SJCRH30 (cell line): ENCODE measurements around the gene SIGLEC12. TPM values are rescaled to one million over a fixed set of nuclear protein-coding genes. Genes with fewer than 3 reads are reported as not detected.
A peak's percentile ranks its signal among the peaks of the same experiment; 100 is the strongest.
"Not testable (repeated sequence)": the region's sequence is repeated elsewhere in the genome, so short reads cannot be mapped to it uniquely, and the experiment has no call there.

Experiments used
- DNase-seq, 2 experiments: peaks; one replicate each; pipeline ENCODE4 v3.0.0-alpha.2; 2015 to 2020
- H3K27ac ChIP-seq: fragments of 250-450 bp; sonication (Bioruptor Pico); 2 replicates; pipeline ENCODE4 v1.5.1; 2020; ENCODE audit warnings: mild to moderate bottlenecking, moderate library complexity
- H3K27me3 ChIP-seq: fragments of 250-450 bp; sonication (Bioruptor Pico); 2 replicates; pipeline ENCODE4 v1.5.1; 2020; ENCODE audit warnings: mild to moderate bottlenecking, moderate library complexity
- H3K36me3 ChIP-seq: fragments of 250-450 bp; sonication (Bioruptor Pico); 2 replicates; pipeline ENCODE4 v1.5.1; 2020; ENCODE audit warnings: mild to moderate bottlenecking, moderate library complexity
- H3K4me1 ChIP-seq: fragments of 250-450 bp; sonication (Bioruptor Pico); 2 replicates; pipeline ENCODE4 v1.5.1; 2020; ENCODE audit warnings: mild to moderate bottlenecking, moderate library complexity
- H3K4me3 ChIP-seq: fragments of 250-450 bp; sonication (Bioruptor Pico); 2 replicates; pipeline ENCODE4 v1.5.1; 2020; ENCODE audit warnings: mild to moderate bottlenecking, moderate library complexity
- H3K9me3 ChIP-seq: fragments of 250-450 bp; sonication (Bioruptor Pico); replicated peaks from 2 replicates; pipeline ENCODE4 v1.5.1; 2020; ENCODE audit warnings: mild to moderate bottlenecking, moderate library complexity
- total RNA-seq: library from RNA; depleted of rRNA; stranded (reverse); fragments of >200 nt; shearing (Covaris generic); gene quantifications from 2 replicates; pipeline ENCODE4 v1.2.3, GENCODE V29; 2014

The SIGLEC12 gene
- total RNA-seq, 1 experiment from 2014 or later: not detected

- Histone ChIP-seq H3K27me3 (no peaks in the 10 kb centered on the region), H3K36me3 (no peaks in the 10 kb centered on the region), H3K4me1 (no peaks in the 10 kb centered on the region), H3K4me3 (no peak overlapping the region), H3K9me3 (no peaks in the 10 kb centered on the region), H3K27ac (no peak overlapping the region)
- no peak for DNase-seq
Observed at GRCh38 chr19:51462681-51463080, 38.9 kb downstream of the SIGLEC12 start.

GRCh38 chr19:51462276-51462675 is 39.3 kb downstream of the SIGLEC12 start:
- Histone ChIP-seq H3K4me1 (no peaks in the 10 kb centered on the region), H3K36me3 (no peaks in the 10 kb centered on the region), H3K9me3 (no peaks in the 10 kb centered on the region), H3K27me3 (no peaks in the 10 kb centered on the region), H3K27ac (no peak overlapping the region), H3K4me3 (no peak overlapping the region)
- no peak for DNase-seq

DNA sequence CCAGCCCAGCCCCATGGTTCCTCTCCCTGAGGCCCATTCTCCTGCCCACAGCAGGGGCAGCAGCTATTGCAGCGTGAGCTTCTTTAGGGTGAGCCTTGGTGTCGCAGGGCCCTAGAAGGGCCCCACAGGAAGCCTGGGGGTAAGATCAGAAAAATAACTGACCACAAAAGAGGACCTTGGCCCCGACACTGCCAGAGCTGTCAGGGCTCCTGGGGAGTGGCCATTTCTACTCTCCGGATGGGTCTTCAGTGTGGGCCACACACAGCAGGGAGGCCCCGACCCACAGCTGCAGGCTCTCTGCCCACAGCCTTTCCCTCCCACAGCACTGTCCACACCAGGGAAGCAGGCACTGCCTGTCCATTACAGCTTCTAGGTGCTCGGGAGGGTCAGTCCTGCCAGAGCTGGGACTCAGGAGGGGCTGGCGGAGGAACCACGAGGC is 39.9 kb downstream of the SIGLEC12 start:
- no peak overlapping the region for H3K4me3 ChIP-seq
- H3K27me3 ChIP-seq: no peaks in the 10 kb centered on the region
- H3K4me1 ChIP-seq: no peaks in the 10 kb centered on the region
- no peaks in the 10 kb centered on the region for H3K36me3 ChIP-seq
- H3K27ac ChIP-seq: no peak overlapping the region
- DNase-seq: no peak
- H3K9me3 ChIP-seq: no peaks in the 10 kb centered on the region

GRCh38 chr19:51460164-51460992 is 41.2 kb downstream of the SIGLEC12 start:
- H3K9me3 ChIP-seq: no peaks in the 10 kb centered on the region

DNA sequence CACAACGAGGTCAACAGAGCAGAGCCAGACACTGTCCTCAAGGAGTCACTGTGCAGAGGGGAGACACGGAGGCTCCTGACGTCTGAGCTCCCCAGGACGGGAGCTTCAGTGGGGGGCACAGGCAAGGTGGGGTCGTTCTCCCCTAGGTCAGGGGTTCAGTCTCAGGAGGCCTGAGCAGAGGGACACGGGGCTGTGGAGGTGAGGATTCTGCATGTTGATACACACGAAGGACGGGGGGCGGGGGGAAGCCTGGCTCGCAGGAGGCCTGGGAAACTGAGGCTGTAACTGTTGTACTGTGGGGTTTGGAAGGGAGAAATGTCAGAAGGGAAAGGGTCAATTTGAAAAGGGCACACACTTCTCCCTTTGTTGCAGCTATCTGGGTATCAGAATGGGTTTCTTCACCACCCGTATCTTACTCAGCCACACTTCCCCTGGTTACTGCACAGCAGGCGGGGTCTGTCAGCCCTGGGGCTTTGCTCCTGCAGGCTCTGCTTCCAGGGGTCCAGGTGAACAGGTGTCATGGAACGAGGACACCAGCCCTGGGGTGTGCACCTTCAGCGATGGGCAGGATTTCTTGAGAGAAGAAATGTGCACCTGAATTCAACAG is 42.6 kb downstream of the SIGLEC12 start:
- no peak for DNase-seq
- Histone ChIP-seq H3K36me3 (no peaks in the 10 kb centered on the region), H3K27ac (no peak overlapping the region), H3K27me3 (no peaks in the 10 kb centered on the region), H3K9me3 (no peaks in the 10 kb centered on the region), H3K4me3 (no peak overlapping the region), H3K4me1 (no peaks in the 10 kb centered on the region)

More at GRCh38 chr19:51460164-51460992, 41.2 kb downstream of the SIGLEC12 start:
- H3K27me3 ChIP-seq: no peaks in the 10 kb centered on the region
- H3K36me3 ChIP-seq: no peaks in the 10 kb centered on the region
- peak; percentile 37 to 50 for DNase-seq
- no peak overlapping the region for H3K27ac ChIP-seq
- H3K4me3 ChIP-seq: peak overlapping the region; percentile 48
- H3K4me1 ChIP-seq: no peaks in the 10 kb centered on the region

GRCh38 chr19:51458051-51458645 is 43.5 kb downstream of the SIGLEC12 start, which contains the start of gene SIGLEC8:
Gene SIGLEC8, minus strand, starts transcription at chr19:51458454. Its CDS starts 67 bp downstream, at chr19:51458387.
- no peak for DNase-seq
- no peaks in the 10 kb centered on the region for H3K36me3 ChIP-seq

DNA sequence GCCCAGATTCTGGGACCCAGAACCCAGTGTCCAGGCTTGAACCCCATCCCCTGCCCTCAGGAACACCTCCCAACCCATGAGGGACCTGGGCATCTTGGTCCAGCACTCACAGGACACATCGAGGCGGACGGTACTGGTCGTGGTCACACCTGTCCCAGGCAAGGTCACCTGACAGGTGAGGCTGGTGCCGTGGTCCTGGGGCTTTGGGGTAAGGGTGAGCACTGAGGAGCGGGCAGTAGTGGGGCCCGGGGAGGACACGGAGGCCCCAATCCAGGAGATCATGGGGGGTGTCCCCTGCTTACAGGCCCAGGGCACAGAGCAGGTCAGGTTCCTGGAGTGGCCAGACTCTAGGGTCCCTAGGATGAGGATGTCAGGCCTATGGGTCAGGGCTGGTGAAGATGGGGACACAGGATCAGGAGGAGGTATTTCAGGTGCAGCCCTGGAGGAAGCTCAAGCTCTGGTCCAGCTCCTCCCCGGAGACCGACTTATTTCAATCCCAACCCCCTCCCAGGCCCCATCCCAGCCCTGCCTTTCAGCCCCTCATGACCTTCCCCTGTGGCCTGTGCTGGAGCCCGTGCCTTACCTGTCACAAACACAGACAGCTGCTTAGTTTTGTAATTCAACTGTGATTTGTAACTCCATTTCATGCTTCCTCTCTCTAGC is 44.1 kb downstream of the SIGLEC12 start:
- Histone ChIP-seq H3K4me3 (no peak overlapping the region), H3K9me3 (no peaks in the 10 kb centered on the region), H3K4me1 (no peaks in the 10 kb centered on the region), H3K27me3 (no peaks in the 10 kb centered on the region), H3K36me3 (no peaks in the 10 kb centered on the region), H3K27ac (no peak overlapping the region)
- DNase-seq: no peak

More at GRCh38 chr19:51458051-51458645, 43.5 kb downstream of the SIGLEC12 start, which contains the start of gene SIGLEC8:
- H3K4me1 ChIP-seq: no peaks in the 10 kb centered on the region
- H3K4me3 ChIP-seq: no peak within 1 kb of the TSS
- no peaks in the 10 kb centered on the region for H3K9me3 ChIP-seq
- no peak within 1 kb of the TSS for H3K27ac ChIP-seq
- H3K27me3 ChIP-seq: no peaks in the 10 kb centered on the region

- Histone ChIP-seq H3K9me3 (no peaks in the 10 kb centered on the region), H3K4me3 (no peak overlapping the region), H3K4me1 (no peaks in the 10 kb centered on the region), H3K36me3 (no peaks in the 10 kb centered on the region), H3K27ac (no peak overlapping the region), H3K27me3 (no peaks in the 10 kb centered on the region)
- no peak for DNase-seq
Observed at GRCh38 chr19:51456541-51457290, 44.9 kb downstream of the SIGLEC12 start.

DNA sequence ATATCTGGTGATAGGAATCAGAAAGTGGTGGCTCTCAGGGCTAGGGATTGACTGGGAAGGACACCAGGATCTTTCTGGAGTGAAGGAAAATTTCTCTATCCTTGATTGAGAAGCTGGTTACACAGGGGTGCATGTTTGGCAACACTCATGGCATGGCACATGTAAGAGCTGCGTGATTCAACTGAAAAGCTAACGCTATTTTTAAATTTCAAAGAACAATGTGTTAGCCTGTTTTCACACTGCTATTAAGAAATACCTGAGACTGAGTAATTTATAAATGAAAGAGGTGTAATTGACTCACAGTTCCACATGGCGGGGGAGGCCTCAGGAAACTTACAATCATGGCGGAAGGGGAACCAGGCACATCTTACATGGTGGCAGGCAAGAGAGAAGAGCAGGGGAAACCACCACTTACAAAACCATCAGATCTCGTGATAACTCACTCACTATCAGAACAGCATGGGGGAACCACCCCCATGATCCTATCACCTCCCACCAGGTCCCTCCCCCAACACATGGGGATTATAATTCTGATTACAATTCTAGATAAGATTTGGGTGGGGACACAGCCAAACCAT is 50.8 kb downstream of the SIGLEC12 start:
- H3K36me3 ChIP-seq: no peaks in the 10 kb centered on the region
- DNase-seq: no peak

GRCh38 chr19:51448411-51449016 is 53.1 kb downstream of the SIGLEC12 start:
- no peaks in the 10 kb centered on the region for H3K9me3 ChIP-seq
- no peak overlapping the region for H3K4me3 ChIP-seq
- H3K36me3 ChIP-seq: no peaks in the 10 kb centered on the region
- H3K27ac ChIP-seq: no peak overlapping the region
- no peaks in the 10 kb centered on the region for H3K27me3 ChIP-seq
- no peaks in the 10 kb centered on the region for H3K4me1 ChIP-seq
- DNase-seq: no peak

More for the DNA sequence above, 50.8 kb downstream of the SIGLEC12 start:
- Histone ChIP-seq H3K27ac (no peak overlapping the region), H3K27me3 (no peaks in the 10 kb centered on the region), H3K4me3 (no peak overlapping the region), H3K4me1 (no peaks in the 10 kb centered on the region), H3K9me3 (no peaks in the 10 kb centered on the region)

DNA sequence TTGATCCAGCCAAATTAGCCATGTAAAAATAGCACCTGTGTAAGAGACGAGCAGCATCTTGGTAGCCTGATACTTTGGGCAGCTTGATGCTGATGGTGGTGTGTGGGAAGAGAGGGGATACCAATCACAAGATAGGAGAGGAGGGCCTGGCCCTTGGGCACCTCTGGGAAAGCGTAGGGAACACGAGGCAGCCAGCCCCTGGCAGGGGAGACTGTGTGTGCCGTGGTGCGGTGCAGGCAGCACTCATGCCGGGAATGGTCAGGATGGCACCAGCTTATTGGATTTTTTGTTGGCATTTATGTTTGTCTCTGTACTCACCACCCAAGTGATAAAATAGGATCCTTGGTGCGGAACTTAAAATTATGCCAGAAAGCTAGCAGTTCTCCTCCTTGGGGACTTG is 53.6 kb downstream of the SIGLEC12 start:
- H3K27ac ChIP-seq: no peak overlapping the region
- H3K27me3 ChIP-seq: no peaks in the 10 kb centered on the region
- no peaks in the 10 kb centered on the region for H3K9me3 ChIP-seq
- no peaks in the 10 kb centered on the region for H3K36me3 ChIP-seq
- H3K4me3 ChIP-seq: no peak overlapping the region
- H3K4me1 ChIP-seq: no peaks in the 10 kb centered on the region
- no peak for DNase-seq

- H3K27me3 ChIP-seq, H3K36me3 ChIP-seq, H3K27ac ChIP-seq, DNase-seq, H3K4me3 ChIP-seq, H3K9me3 ChIP-seq, H3K4me1 ChIP-seq: not testable (repeated sequence)
Observed at GRCh38 chr19:51447510-51447909, 54.1 kb downstream of the SIGLEC12 start.

- DNase-seq: no peak
- Histone ChIP-seq H3K4me1 (no peaks in the 10 kb centered on the region), H3K36me3 (no peaks in the 10 kb centered on the region), H3K27me3 (no peaks in the 10 kb centered on the region), H3K4me3 (no peak overlapping the region), H3K9me3 (no peaks in the 10 kb centered on the region), H3K27ac (no peak overlapping the region)
Observed at GRCh38 chr19:51441410-51442390, 59.9 kb downstream of the SIGLEC12 start.
